Hematopoietic multipotent progenitor cell treated with erythropoietin and hydrocortisone succinate and interleukin-3 and kit ligand, for 6 days (in vitro differentiated cells): Measurements from ENCODE around the gene KCNC2.
"Not testable (repeated sequence)": the region's sequence is repeated elsewhere in the genome, so short reads cannot be mapped to it uniquely, and the experiment has no call there.

Experiments
- DNase-seq: peaks from one replicate; pipeline ENCODE4 v3.0.0-alpha.2; 2015

The KCNC2 gene

GRCh38 chr12:75209812-75210138 lies at the start of gene KCNC2:
TSS of gene KCNC2 (minus strand) at chr12:75209839.
- no peak for DNase-seq

GRCh38 chr12:75259143-75259542 lies 49.5 kb upstream of the KCNC2 start:
- no peak for DNase-seq

GRCh38 chr12:75257510-75257909 lies 47.9 kb upstream of the KCNC2 start:
- DNase-seq: peak; percentile 0

- DNase-seq: no peak
Observed at GRCh38 chr12:75245108-75245507, 35.5 kb upstream of the KCNC2 start.

GRCh38 chr12:75239987-75240386 lies 30.3 kb upstream of the KCNC2 start:
- DNase-seq: no peak

- no peak for DNase-seq
Observed at GRCh38 chr12:75236206-75236605, 26.6 kb upstream of the KCNC2 start.

- no peak for DNase-seq
Observed at GRCh38 chr12:75227132-75227531, 17.5 kb upstream of the KCNC2 start.

- no peak for DNase-seq
Observed at GRCh38 chr12:75212072-75212471, 2.4 kb upstream of the KCNC2 start.

- peak; percentile 56 for DNase-seq
Observed at GRCh38 chr12:75208856-75209811, 505 bp downstream of the KCNC2 start.

GRCh38 chr12:75207338-75208083 lies 2.1 kb downstream of the KCNC2 start:
- no peak for DNase-seq

GRCh38 chr12:75205558-75205957 lies 4.1 kb downstream of the KCNC2 start:
- DNase-seq: no peak

- no peak for DNase-seq
Observed at GRCh38 chr12:75196865-75197264, 12.8 kb downstream of the KCNC2 start.

- DNase-seq: no peak
Observed at GRCh38 chr12:75196408-75196807, 13.2 kb downstream of the KCNC2 start.

- DNase-seq: no peak
Observed at GRCh38 chr12:75194250-75194649, 15.4 kb downstream of the KCNC2 start.

GRCh38 chr12:75192196-75192595 lies 17.4 kb downstream of the KCNC2 start:
- DNase-seq: no peak

- DNase-seq: no peak
Observed at GRCh38 chr12:75190846-75191245, 18.8 kb downstream of the KCNC2 start.

GRCh38 chr12:75185881-75186280 lies 23.8 kb downstream of the KCNC2 start:
- not testable (repeated sequence) for DNase-seq

GRCh38 chr12:75184516-75184915 lies 25.1 kb downstream of the KCNC2 start:
- no peak for DNase-seq

- no peak for DNase-seq
Observed at GRCh38 chr12:75183967-75184366, 25.7 kb downstream of the KCNC2 start.

GRCh38 chr12:75177997-75178396 lies 31.6 kb downstream of the KCNC2 start:
- no peak for DNase-seq

GRCh38 chr12:75172611-75173010 lies 37.0 kb downstream of the KCNC2 start:
- DNase-seq: peak; percentile 3

GRCh38 chr12:75170640-75171185 lies 38.9 kb downstream of the KCNC2 start:
- DNase-seq: peak; percentile 2

GRCh38 chr12:75162845-75163244 lies 46.8 kb downstream of the KCNC2 start:
- no peak for DNase-seq

GRCh38 chr12:75161488-75161887 lies 48.2 kb downstream of the KCNC2 start:
- no peak for DNase-seq
